ENCODE data around the gene AFAP1L1. TPM values are rescaled to one million over a fixed set of nuclear protein-coding genes. Genes with fewer than 3 reads are reported as not detected.

AFAP1L1 gene
- total RNA-seq, 1 experiment from 2014 or later = 10.3 TPM

DNA sequence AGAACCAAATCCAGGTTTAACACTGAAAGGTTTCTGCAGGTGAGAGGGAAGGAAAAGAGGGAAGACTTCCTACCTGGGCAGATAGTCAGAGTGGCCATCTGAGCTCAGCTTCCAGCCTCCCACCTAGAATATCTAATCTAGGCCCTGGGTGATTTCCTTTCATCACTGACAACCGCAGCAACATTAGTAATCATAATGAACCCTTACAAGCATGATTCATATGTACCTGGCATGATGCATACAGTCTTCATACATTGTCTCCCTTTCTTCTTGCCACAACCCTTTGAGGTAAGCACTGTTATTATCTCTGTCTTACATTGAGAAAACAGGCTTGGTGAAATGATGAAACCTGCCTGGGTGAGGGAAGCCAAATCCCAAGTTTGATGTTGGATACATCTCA is 13.5 kb downstream of the AFAP1L1 start:
- H3K4me3 Mint-ChIP-seq (ENCODE audit: low read depth, unreplicated experiment) = no peak overlapping the region
- H3K9me3 Mint-ChIP-seq (ENCODE audit: low read depth, unreplicated experiment) = no peaks in the 10 kb centered on the region
- H3K4me1 Mint-ChIP-seq (ENCODE audit: low read depth, unreplicated experiment) = no peaks in the 10 kb centered on the region
- BruUV-seq (replicated peaks) = no TSS peak
- H3K27ac Mint-ChIP-seq (ENCODE audit: unreplicated experiment) = no peak overlapping the region
- intact Hi-C loops (cut with micrococcal nuclease; ENCODE audit: unreplicated experiment) = no loop called here
- DNase-seq = no peak
- CTCF ChIA-PET = interaction anchor here (0.6 kb wide), 1 partner anchor 163 kb away, joined by 3 read pairs; no protein-coding TSS in a partner anchor
- no peaks in the 10 kb centered on the region for H3K36me3 Mint-ChIP-seq (ENCODE audit: insufficient read depth, unreplicated experiment)
- TF ChIP-seq, protein P1, sequence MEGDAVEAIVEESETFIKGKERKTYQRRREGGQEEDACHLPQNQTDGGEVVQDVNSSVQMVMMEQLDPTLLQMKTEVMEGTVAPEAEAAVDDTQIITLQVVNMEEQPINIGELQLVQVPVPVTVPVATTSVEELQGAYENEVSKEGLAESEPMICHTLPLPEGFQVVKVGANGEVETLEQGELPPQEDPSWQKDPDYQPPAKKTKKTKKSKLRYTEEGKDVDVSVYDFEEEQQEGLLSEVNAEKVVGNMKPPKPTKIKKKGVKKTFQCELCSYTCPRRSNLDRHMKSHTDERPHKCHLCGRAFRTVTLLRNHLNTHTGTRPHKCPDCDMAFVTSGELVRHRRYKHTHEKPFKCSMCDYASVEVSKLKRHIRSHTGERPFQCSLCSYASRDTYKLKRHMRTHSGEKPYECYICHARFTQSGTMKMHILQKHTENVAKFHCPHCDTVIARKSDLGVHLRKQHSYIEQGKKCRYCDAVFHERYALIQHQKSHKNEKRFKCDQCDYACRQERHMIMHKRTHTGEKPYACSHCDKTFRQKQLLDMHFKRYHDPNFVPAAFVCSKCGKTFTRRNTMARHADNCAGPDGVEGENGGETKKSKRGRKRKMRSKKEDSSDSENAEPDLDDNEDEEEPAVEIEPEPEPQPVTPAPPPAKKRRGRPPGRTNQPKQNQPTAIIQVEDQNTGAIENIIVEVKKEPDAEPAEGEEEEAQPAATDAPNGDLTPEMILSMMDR (IDR thresholded peaks at IDR 0.05; ENCODE audit: unreplicated experiment) = no peak
- H3K27me3 Mint-ChIP-seq (ENCODE audit: unreplicated experiment) = no peaks in the 10 kb centered on the region

DNA sequence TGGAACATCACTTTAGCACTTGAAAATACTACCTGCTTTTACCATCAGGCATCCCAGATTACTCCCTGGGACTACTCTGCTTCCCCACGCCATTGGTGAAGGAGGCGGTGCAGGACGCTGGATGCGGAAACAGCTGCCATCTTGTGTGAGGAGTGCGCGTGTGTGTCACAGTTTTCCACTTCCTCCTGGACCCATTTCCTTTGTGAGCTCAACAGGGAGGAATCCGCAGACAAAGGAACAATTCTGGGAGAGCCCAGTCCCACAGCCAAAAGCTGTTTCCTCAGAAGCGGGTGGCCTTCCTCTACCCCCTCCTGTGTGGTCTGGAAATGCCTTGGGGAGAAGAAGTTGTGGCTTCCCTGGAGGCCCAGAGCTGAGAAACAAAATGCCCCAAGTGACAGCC is 16.8 kb downstream of the AFAP1L1 start:
- H3K27ac Mint-ChIP-seq (ENCODE audit: unreplicated experiment) = no peak overlapping the region
- no peak for DNase-seq
- H3K4me1 Mint-ChIP-seq (ENCODE audit: low read depth, unreplicated experiment) = no peaks in the 10 kb centered on the region
- intact Hi-C loops (cut with micrococcal nuclease; ENCODE audit: unreplicated experiment) = no loop called here
- H3K9me3 Mint-ChIP-seq (ENCODE audit: low read depth, unreplicated experiment) = no peaks in the 10 kb centered on the region
- TF ChIP-seq, protein P1 (IDR thresholded peaks at IDR 0.05; ENCODE audit: unreplicated experiment) = no peak
- CTCF ChIA-PET = no interaction called here
- no TSS peak for BruUV-seq (replicated peaks)
- no peaks in the 10 kb centered on the region for H3K27me3 Mint-ChIP-seq (ENCODE audit: unreplicated experiment)
- no peak overlapping the region for H3K4me3 Mint-ChIP-seq (ENCODE audit: low read depth, unreplicated experiment)
- no peaks in the 10 kb centered on the region for H3K36me3 Mint-ChIP-seq (ENCODE audit: insufficient read depth, unreplicated experiment)

GRCh38 chr5:149289301-149289700 is 17.6 kb downstream of the AFAP1L1 start:
- Mint-ChIP-seq H3K9me3 (ENCODE audit: low read depth, unreplicated experiment) (no peaks in the 10 kb centered on the region), H3K27ac (ENCODE audit: unreplicated experiment) (no peak overlapping the region), H3K27me3 (ENCODE audit: unreplicated experiment) (no peaks in the 10 kb centered on the region), H3K36me3 (ENCODE audit: insufficient read depth, unreplicated experiment) (no peaks in the 10 kb centered on the region), H3K4me1 (ENCODE audit: low read depth, unreplicated experiment) (no peaks in the 10 kb centered on the region), H3K4me3 (ENCODE audit: low read depth, unreplicated experiment) (no peak overlapping the region)
- CTCF ChIA-PET = no interaction called here
- BruUV-seq (replicated peaks) = no TSS peak
- no peak for DNase-seq
- TF ChIP-seq, protein P1 (IDR thresholded peaks at IDR 0.05; ENCODE audit: unreplicated experiment) = no peak
- intact Hi-C loops (cut with micrococcal nuclease; ENCODE audit: unreplicated experiment) = no loop called here

GRCh38 chr5:149294872-149295829 is 23.5 kb downstream of the AFAP1L1 start:
- Mint-ChIP-seq H3K27ac (ENCODE audit: unreplicated experiment) (no peak overlapping the region), H3K4me1 (ENCODE audit: low read depth, unreplicated experiment) (no peaks in the 10 kb centered on the region), H3K4me3 (ENCODE audit: low read depth, unreplicated experiment) (no peak overlapping the region), H3K36me3 (ENCODE audit: insufficient read depth, unreplicated experiment) (no peaks in the 10 kb centered on the region), H3K9me3 (ENCODE audit: low read depth, unreplicated experiment) (no peaks in the 10 kb centered on the region), H3K27me3 (ENCODE audit: unreplicated experiment) (no peaks in the 10 kb centered on the region)
- TF ChIP-seq, protein P1 (IDR thresholded peaks at IDR 0.05; ENCODE audit: unreplicated experiment) = no peak
- no TSS peak for BruUV-seq (replicated peaks)
- DNase-seq = no peak
- intact Hi-C loops (cut with micrococcal nuclease; ENCODE audit: unreplicated experiment) = no loop called here
- CTCF ChIA-PET = no interaction called here
